ENCODE data around the gene PRRG2. TPM values are rescaled to one million over a fixed set of nuclear protein-coding genes. Genes with fewer than 3 reads are reported as not detected.

The PRRG2 gene
- total and polyA plus RNA-seq, 9 of the 15 experiments (the other 6 are each of a cell fraction or from before 2014, with no cell fraction given): 0.06 to 1.1 (median 0.33) TPM

DNA sequence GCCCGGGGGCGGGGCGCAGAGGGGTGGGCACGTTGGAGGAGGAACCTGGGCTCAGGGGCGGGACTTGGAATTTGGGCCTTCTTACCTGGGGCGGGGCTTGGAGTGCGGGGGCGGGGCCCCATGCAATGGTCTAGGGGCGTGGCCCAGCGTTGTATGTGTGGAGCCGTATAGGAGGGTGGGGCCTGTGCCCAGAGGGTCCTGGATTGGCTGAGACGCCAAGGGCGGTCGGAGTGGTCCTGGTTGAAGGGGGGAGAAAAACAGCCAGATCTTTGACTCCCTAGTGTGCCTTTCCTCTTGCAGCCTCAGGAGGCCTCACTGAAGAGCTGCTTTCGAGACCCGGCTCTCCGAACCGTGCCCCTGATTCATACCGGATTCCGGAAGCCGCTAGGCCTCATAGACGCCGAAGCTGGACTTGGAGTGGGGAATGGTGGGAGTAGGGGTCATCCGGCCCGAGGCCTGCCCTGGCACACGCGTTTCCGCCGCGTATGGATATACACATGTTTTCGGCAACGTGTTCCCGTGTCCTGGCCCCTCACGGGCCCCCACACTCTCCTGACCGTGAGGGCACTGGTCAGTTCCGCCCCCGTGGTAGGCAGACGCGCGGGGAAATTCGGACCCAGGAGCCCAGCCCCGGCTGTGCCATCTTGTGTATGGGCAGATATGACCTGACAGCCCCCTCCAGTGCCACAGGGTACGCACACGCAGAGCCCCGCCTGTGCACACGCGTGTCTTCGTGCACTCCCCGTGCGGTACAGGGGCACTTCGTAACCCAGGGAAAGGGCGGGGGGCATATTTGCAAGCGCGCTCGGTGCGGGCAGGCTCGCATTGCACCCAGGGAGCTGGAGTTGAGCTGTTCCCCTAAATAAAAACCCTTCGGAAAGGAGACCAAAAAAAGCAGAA lies 9.2 kb downstream of the PRRG2 start (continued):
- no peak for TF ChIP-seq ETV6 (IDR thresholded peaks at IDR 0.05; ENCODE audit: borderline replicate concordance in 1 of 2, low read depth in 2 of 2, low read length in 1 of 2)
- TF ChIP-seq ETV6 (CRISPR knock-in tag; IDR thresholded peaks at IDR 0.05; ENCODE audit: borderline replicate concordance): no peak
- no peak for TF ChIP-seq HNRNPUL1 (IDR thresholded peaks at IDR 0.05; ENCODE audit: low read length)
- no peak for TF ChIP-seq ZNF449 (CRISPR knock-in tag; IDR thresholded peaks at IDR 0.05)
- no peak; the same call in 1 of the 2 replicates for TF ChIP-seq TFAP4 (CRISPR knock-in tag; IDR thresholded peaks at IDR 0.05; ENCODE audit: borderline replicate concordance)
- no peak for TF ChIP-seq CBFA2T2 (conservative IDR thresholded peaks at IDR 0.05)
- 0 out of 2 replicates have a peak, but pooled peaks have one; percentile 12 for TF ChIP-seq THAP7 (CRISPR knock-in tag; IDR thresholded peaks at IDR 0.05)
- TF ChIP-seq ZNF592 (IDR thresholded peaks at IDR 0.05): no peak
- no peak for TF ChIP-seq SPI1 (IDR thresholded peaks at IDR 0.05; ENCODE audit: borderline replicate concordance, low read depth, low read length)
- TF ChIP-seq MECOM (CRISPR knock-in tag; IDR thresholded peaks at IDR 0.05): no peak
- TF ChIP-seq, protein P1, sequence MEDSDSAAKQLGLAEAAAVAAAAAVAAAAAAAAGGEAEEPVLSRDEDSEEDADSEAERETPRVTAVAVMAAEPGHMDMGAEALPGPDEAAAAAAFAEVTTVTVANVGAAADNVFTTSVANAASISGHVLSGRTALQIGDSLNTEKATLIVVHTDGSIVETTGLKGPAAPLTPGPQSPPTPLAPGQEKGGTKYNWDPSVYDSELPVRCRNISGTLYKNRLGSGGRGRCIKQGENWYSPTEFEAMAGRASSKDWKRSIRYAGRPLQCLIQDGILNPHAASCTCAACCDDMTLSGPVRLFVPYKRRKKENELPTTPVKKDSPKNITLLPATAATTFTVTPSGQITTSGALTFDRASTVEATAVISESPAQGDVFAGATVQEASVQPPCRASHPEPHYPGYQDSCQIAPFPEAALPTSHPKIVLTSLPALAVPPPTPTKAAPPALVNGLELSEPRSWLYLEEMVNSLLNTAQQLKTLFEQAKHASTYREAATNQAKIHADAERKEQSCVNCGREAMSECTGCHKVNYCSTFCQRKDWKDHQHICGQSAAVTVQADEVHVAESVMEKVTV (CRISPR knock-in tag; IDR thresholded peaks at IDR 0.05): no peak
- peak; percentile 91 for TF ChIP-seq POLR2AphosphoS5 (IDR thresholded peaks at IDR 0.05; ENCODE audit: control insufficient read depth, insufficient read depth, low read depth, low read length)
- no peak for TF ChIP-seq NR4A1 (CRISPR knock-in tag; IDR thresholded peaks at IDR 0.05)
- peak; percentile 72; the same call in 1 of the 2 replicates for TF ChIP-seq NR4A1 (tag; IDR thresholded peaks at IDR 0.05)
- TF ChIP-seq, protein P2, sequence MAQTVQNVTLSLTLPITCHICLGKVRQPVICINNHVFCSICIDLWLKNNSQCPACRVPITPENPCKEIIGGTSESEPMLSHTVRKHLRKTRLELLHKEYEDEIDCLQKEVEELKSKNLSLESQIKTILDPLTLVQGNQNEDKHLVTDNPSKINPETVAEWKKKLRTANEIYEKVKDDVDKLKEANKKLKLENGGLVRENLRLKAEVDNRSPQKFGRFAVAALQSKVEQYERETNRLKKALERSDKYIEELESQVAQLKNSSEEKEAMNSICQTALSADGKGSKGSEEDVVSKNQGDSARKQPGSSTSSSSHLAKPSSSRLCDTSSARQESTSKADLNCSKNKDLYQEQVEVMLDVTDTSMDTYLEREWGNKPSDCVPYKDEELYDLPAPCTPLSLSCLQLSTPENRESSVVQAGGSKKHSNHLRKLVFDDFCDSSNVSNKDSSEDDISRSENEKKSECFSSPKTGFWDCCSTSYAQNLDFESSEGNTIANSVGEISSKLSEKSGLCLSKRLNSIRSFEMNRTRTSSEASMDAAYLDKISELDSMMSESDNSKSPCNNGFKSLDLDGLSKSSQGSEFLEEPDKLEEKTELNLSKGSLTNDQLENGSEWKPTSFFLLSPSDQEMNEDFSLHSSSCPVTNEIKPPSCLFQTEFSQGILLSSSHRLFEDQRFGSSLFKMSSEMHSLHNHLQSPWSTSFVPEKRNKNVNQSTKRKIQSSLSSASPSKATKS (CRISPR knock-in tag; IDR thresholded peaks at IDR 0.05): no peak
